GM19395 (cell line): ENCODE results near the gene PNPLA7.
"Not testable (repeated sequence)": the region's sequence is repeated elsewhere in the genome, so short reads cannot be mapped to it uniquely, and the experiment has no call there.

ENCODE experiments used
- ATAC-seq: cut with Tn5 transposase; IDR thresholded peaks from one replicate; pipeline ENCODE4 v1.9.1; 2021; ENCODE audit warnings: mild to moderate bottlenecking, moderate library complexity; ENCODE audit not compliant: unreplicated experiment

The PNPLA7 gene

GRCh38 chr9:137482094-137482781 lies 68.0 kb downstream of the PNPLA7 start:
- no peak for ATAC-seq

- no peak for ATAC-seq
Measured at GRCh38 chr9:137480686-137481683, 69.2 kb downstream of the PNPLA7 start.

GRCh38 chr9:137479892-137480685 lies 70.1 kb downstream of the PNPLA7 start:
- ATAC-seq = no peak

GRCh38 chr9:137478962-137479861 lies 71.0 kb downstream of the PNPLA7 start:
- no peak for ATAC-seq

- no peak for ATAC-seq
Measured at GRCh38 chr9:137478613-137478961, 71.6 kb downstream of the PNPLA7 start.

- ATAC-seq = no peak
Measured at GRCh38 chr9:137477778-137478612, 72.2 kb downstream of the PNPLA7 start.

- no peak for ATAC-seq
Measured at GRCh38 chr9:137476856-137477255, 73.3 kb downstream of the PNPLA7 start.

GRCh38 chr9:137475666-137476065 lies 74.5 kb downstream of the PNPLA7 start:
- ATAC-seq = no peak

- ATAC-seq = no peak
Measured at GRCh38 chr9:137474271-137474670, 75.9 kb downstream of the PNPLA7 start.

GRCh38 chr9:137470785-137471184 lies 79.4 kb downstream of the PNPLA7 start:
- ATAC-seq = no peak

GRCh38 chr9:137467896-137468295 lies 82.3 kb downstream of the PNPLA7 start:
- no peak for ATAC-seq

- ATAC-seq = no peak
Measured at GRCh38 chr9:137467161-137467581, 83.0 kb downstream of the PNPLA7 start.

GRCh38 chr9:137466389-137467085 lies 83.7 kb downstream of the PNPLA7 start:
- not testable (repeated sequence) for ATAC-seq

- no peak for ATAC-seq
Measured at GRCh38 chr9:137465720-137466388, 84.3 kb downstream of the PNPLA7 start.

GRCh38 chr9:137465000-137465719 lies 85.0 kb downstream of the PNPLA7 start:
- no peak for ATAC-seq

GRCh38 chr9:137464291-137464999 lies 85.8 kb downstream of the PNPLA7 start:
- no peak for ATAC-seq

GRCh38 chr9:137463931-137464290 lies 86.3 kb downstream of the PNPLA7 start:
- no peak for ATAC-seq
